HG03108 (cell line): ENCODE measurements around the gene LRRC43.
"Not testable (repeated sequence)": the region's sequence is repeated elsewhere in the genome, so short reads cannot be mapped to it uniquely, and the experiment has no call there.

Experiments
- ATAC-seq: cut with Tn5 transposase; IDR thresholded peaks from one replicate; pipeline ENCODE4 v1.9.1; 2021; ENCODE audit warnings: moderate library complexity; ENCODE audit not compliant: unreplicated experiment

LRRC43 gene

DNA sequence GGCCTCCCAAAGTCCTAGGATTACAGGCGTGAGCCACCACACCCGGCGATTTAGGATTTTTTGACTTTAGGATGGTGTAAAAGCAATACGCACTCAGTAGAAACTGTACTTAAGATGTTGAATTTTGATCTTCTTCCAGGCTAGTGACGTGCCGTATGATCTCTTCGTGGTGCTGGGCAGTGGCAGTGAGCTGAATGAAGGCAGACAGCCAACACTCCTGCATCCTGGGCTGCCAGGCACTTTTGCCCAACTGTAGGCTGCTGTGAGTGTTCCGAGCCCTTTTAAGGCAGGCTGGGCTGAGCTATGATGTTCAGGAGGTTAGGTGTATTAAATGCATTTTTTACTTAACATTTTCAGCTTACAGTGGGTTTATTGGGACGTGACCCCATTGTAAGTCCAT lies 30.2 kb upstream of the LRRC43 start:
- ATAC-seq = no peak

DNA sequence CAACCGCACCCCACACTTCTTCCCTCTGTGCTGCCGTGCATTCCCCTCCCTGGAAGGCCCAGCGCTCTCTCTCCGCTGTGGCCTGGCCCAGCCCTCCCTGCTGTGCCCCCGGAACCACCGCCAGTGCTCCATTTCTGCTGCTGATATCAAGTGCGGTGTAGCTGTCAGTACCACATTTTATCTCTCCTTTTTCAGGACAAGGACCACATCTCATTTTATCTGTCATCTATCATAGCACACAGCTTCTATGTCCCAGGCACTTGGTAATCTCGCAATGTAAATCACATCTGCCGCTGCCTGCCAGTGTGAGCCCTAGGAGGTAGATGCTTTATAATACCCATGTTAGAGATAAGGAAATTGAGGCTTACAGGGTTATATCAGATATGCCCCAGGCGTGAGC lies 27.2 kb upstream of the LRRC43 start:
- no peak for ATAC-seq

DNA sequence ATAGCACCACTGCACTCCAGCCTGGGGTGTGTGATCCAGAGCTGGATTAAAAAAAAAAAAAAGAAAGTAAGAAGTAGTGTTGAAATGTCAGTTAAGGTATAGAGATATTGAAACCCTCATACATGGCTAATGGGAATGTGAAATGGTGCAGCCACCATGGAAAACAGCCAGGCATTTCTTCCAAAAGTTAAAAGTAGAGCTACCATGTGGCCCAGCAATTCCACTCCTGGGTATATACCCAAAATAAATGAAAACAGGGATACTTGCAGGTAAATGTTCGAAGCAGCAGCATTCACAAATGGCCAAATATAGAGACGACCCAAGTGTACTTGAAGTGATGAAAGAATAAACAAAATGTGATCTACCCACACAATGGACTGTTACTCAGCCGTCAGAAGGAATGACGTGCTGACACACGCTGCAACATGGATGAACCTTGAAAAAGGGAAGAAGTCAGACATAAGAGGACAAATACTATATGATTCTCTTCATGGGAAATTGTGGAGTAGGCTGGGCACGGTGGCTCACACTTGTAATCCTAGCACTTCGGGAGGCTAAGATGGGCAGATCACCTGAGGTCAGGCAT lies 24.1 kb upstream of the LRRC43 start:
- ATAC-seq = no peak

DNA sequence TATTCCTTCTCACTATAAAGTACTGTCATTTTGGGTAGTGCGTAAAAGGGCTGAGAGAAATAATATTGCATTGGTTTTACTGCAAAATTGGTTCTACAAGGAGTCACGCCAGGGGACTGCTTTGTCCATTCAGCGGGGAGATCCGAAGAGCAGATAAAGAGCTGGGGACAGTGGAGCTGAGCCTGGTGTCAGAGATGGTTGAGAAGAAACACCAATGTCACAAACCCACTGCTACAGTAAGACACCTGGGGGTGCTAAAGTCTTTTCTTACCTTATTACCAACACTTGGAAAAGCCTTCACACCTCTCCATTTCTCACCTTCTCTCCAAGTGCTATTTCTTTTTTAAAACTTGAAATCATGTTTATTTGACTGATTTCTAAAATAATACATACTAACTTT lies 23.0 kb upstream of the LRRC43 start:
- no peak for ATAC-seq

DNA sequence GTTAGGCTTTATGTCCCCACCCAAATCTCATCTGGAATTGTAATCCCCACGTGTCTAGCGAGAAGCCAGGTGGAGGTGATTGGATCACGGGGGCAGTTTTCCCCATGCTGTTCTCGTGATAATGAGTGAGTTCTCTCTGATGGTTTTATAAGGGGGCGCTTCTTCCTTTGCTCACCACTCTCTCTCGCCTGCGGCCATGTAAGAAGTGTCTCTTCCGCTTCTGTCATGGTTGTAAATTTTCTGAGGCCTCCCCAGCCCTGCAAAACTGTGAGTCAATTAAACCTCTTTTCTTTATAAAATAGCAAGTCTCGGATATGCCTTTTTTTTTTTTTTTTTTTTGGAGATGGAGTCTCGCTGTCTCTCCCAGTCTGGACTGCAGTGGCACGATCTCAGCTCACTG lies 22.2 kb upstream of the LRRC43 start:
- no peak for ATAC-seq

DNA sequence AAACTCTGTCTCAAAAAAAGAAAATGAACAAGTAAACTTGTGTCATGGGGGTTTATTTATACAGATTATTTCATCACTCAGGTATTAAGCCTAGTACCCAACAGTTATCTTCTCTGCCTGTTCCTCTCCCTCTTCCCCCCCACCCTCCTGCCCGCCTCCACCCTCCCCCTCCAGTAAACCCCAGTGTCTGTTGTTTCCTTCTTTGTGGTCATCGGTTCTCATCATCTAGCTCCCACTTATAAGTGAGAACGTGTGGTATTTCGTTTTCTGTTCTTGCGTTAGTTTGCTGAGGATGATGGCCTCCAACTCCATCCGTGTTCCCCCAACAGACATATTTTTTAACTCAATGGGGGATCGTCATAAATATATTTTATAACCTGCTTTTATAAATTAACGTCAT lies 21.2 kb upstream of the LRRC43 start:
- ATAC-seq = no peak

DNA sequence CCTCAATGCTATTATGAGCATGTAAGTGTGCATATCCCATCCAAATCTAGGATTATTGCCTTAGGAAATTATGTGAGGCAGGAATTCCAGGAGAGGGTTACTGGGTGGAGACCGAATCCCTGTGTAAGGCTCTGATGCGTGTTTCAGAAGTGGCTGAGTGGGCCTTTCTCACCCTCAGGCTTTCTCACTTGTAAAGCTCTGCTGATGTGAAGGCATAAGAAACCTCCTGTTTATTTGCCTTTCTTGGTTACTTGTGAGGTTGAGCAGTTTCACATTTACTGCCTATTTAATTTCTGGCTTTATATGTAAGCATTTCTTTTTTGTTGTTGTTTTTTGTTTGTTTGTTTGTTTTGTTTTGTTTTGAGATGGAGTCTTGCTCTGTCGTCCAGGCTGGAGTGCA lies 19.9 kb upstream of the LRRC43 start:
- no peak for ATAC-seq

DNA sequence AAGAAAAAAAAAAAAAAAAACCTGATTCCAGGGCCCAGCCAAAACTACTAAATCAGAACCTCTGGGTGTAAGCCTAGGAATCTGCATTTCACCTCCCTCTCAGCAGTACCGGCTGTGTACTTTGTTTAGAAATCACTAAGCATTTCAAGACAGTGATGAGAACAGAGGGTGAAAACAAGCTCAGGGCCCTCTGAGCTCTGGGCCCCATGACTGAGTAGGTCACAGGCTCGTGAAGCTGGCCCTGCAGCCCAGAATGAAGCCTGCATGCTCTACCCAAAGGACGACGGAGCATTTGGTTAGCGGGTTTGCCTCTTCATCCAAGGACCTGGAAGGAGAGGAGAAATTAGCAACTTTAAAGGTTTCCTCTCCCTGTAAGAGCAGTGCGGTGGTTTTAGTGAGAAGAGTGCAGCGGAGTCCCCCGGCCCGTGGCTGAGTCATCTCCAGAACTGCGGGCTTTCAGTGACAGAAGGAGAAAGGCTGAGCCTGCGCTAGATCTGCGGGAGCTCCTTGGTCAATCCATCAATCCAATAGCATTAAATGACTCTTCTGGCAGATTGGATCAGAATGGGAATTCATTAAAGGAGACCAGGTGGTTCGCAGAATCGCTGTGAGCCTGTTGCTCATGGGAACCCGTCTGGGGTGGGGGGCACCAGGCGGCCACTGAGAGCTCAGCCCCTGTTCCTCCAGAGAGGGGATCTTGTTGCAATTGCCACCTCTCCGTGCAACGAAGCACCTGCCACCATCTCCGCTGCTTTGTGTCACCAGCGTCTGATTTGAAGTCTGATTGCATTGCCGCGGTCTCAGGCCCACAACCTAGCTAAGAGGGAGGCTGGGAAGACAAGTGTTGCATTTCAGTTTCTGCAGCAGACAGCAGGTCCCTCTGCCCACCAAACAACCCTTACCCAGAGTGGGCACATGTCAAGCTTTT lies 16.2 kb upstream of the LRRC43 start:
- no peak for ATAC-seq

DNA sequence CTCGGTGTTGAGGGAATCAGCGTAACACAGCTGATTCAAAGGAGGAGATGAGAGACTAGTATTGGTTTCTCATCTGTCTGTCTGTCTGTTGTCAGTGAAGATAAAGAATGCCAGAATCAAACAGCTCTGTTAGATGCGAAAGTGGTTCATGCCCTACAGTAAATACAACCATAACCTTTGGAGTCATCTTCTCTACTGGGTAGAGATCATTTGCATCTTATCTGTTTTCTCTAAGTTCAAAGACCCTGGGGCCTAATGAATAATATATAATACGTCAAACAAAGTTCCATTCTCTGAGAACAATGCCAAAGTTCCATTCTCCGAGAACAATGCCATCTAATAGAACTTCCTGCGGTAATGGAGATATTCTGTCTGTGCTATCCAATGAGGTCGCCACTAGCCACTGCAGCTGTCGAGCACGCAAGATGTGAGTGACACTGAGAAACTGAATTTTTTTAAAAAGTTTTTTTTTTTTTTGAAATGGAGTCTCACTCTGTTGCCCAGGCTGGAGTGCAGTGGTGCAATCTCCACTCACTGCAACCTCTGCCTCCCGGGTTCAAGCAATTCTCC lies 15.5 kb upstream of the LRRC43 start:
- no peak for ATAC-seq

DNA sequence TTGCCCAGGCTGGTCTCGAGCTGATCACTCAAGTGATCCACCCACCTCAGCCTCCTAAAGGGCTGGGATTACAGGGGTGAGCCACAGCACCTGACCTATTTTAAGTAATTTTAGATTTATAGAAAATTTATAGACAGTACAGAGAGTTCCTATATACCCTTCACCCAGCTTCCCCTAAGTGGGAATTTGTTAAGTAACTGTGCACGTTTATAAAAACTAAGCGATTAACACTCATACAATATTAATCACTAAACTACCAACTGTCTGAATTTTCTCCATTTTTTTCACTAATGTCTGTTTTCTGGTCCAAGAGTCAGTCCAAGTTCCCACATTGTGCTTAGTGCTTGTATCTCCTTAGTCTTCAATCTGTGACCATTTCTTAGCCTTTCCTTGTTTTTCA lies 14.4 kb upstream of the LRRC43 start:
- no peak for ATAC-seq

DNA sequence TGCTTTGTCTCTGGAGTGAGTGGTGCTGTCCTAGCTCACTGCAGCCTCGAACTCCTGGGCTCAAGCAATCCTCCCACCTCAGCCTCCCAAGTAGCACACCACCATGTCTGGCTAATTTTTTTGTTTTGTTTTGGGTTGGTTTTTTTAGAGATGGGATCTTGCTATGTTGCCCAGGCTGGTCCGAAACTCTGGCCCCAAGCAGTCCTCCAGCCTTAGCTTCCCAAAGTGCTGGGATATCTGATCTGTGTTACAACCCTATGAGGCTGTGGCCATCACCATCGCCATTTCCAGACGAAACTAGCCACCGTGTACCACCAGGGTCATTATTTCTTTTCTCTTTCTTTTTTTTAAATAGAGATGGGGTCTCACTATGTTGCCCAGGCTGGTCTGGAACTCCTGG lies 11.5 kb upstream of the LRRC43 start:
- no peak for ATAC-seq

DNA sequence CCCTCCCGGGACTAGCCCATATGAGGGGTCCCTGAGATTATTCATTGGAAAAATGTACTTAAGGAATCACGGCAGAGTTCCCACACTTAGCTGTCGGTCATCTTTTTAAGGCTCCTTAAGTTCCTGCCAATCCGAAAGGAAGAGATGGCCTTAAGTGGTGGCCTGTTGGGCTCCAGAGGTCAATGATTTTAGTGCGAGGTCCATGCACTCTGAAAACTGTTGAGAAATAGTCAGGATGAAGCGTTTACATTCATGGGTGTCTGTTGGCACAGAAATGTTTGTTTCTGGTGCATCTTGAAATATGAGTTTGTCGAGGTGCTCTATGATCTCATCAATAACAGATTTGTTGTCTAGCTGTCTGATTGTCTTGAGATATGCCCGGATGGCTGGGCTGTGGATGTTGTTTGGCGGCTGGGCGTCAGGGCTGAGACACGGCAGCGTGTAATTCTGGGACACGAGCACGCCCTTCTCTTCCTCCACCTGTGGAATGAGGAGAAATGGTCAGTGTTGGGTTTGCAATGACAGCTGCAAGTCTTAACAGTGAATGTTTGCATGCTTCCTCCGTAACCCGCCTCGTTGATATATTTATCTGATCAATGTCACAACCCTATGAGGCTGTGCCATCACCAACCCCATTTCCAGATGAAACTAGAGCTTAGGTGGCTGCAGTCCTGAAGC lies 10.5 kb upstream of the LRRC43 start:
- no peak for ATAC-seq

DNA sequence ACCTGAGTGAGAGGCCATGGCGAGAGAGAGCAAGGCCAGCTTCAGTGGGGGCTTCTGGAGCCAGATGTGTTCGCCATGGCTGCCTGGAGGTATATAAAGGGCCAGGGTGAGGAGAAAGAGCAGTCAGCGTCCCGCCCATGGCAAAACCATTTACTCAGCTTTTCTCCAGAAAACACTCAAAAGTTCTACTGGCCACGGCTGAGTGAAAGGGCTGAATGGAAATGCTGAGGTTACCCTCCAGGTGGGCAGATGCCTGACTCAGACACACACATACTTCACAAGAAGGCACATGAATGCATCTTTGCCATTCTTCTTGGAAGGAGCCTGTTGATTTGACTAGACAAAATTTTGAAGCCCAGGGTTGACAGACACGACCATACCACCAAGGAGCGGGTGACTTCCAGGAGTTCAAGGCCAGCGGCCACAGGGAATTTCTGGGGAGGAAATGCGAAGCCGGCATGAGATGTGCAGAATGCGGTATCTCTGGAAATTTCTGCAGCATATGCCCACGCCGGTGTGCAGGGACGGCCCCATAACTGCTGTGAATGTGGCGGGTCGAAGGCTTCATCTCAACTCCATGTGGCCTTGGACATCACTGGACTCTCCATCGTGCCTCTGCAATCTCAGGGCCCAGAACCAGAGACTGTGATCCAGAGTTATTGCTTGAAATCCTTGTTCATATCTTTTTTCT lies 8.6 kb upstream of the LRRC43 start, which contains the start of gene IL31:
Gene IL31 (minus strand): TSS at position 67 of the 691 bp plus-strand sequence. CDS start 49 bp downstream, at position 18.
- ATAC-seq = no peak

DNA sequence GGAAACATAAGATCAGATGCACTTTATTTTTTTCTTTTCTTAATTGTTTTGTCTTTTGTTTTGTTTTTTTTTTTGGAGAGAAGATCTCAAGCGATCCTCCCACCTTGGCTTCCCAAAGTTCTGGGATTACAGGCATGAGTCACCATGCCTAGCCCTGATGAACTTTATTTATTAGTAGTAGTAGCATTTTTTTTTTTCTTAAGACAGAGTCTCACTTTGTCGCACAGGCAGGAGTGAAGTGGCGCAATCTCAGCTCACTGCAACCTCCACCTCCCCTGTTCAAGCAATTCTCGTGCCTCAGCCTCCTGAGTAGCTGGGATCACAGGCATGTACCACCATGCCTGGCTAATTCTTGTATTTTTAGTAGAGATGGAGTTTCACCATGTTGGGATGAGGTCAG lies 6.5 kb upstream of the LRRC43 start:
- ATAC-seq = not testable (repeated sequence)

DNA sequence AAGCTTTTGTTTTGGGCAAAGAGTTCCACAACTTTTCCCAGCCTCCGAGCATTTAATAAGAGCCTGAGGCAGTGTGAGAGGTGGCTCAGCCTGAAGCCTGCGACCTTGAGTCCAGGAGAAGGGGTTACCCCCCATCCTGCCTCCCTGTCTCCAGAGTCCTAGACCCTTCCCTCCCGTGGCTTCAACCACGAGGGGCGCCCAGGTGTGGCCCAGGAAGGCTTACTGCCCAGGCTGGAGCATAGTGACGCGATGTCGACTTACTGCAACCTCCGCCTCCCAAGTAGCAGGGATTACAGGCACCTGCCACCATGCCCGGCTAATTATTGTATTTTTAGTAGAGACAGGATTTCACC lies 641 bp downstream of the LRRC43 start:
- ATAC-seq = no peak

DNA sequence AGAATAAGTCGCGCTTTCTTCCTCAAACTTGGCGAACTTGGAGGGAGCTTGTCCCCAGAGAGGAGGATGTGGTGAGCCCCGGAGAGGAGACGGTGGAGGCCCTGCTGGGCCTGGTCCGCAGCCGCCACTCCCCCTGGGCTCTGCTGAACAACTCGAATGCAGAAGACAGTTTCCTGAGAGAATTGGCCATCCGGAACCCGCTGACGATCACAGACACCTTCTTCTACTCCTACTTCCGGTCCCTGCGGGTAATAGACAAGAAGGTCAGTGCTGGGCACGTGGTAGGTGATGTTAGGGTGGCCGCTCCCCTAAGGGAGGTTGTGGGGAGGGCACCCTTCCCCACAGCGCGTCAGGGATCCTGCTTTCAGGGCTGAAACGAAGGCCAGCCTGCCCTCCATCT lies 1.6 kb downstream of the LRRC43 start:
- no peak for ATAC-seq

DNA sequence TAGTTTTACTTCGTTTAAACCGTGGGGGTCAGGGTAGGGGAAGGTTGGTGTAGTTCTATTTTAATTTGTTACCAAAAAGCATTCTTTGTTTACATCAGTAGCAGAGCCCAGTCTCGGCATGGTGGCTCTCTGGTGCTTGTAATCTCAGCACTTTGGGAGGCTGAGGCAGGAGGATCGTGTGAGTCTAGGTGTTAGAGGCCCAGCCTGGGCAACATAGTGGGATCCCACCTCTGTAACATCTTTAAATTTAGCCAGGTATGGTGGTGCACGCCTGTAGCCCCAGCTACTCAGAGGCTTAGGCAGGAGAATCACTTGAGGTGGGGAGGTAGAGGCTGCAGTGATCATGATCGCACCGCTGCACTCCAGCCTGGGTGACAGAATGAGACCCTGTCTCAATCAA lies 2.2 kb downstream of the LRRC43 start:
- ATAC-seq = no peak

DNA sequence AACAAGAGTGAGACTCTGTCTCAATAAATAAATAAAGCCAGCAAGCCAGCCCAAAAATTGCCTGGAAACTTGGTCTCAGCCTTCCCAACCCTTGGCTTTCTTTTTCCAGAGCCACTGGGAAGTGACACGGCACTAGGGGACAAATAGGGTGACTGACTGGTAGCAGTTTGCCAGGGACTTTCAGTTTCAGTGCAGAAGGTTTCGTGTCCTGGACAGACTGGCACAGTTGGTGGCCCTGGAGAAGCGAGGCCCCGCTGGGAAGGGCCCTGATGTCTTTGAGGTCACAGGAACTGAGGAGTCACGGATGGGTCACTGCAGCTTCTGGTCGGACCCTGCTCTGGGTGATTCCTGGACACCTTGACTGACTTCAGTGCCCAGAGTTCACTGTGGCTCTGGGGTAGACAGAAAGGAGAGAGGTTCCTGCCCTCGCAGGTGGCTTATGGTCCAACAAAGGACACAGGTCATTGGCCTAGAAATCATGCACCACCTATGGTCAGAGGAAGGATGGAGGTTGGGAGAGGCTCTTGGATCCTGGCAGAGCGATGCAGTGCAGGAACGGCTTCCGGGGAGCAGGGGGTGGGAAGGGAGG lies 2.7 kb downstream of the LRRC43 start:
- no peak for ATAC-seq

DNA sequence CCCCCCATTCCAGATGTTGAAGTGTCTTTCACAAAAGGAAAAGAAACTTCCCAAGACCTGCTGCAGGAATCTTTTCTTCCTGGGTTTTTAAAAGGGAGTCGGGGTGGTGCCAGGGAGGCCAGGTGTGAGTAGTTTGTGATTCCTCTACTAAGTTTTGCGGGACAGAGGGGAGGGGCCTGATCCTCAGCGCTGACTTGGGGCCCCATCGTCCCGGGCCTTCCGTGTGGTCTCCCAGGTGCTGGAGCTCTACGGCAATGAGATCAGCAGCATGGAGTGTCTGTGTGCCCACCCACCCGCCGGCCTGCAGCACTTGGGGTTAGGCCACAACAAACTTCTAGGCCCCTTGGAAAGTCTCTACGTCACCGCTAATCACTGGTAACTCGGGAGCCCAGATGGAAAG lies 4.5 kb downstream of the LRRC43 start:
- no peak for ATAC-seq

DNA sequence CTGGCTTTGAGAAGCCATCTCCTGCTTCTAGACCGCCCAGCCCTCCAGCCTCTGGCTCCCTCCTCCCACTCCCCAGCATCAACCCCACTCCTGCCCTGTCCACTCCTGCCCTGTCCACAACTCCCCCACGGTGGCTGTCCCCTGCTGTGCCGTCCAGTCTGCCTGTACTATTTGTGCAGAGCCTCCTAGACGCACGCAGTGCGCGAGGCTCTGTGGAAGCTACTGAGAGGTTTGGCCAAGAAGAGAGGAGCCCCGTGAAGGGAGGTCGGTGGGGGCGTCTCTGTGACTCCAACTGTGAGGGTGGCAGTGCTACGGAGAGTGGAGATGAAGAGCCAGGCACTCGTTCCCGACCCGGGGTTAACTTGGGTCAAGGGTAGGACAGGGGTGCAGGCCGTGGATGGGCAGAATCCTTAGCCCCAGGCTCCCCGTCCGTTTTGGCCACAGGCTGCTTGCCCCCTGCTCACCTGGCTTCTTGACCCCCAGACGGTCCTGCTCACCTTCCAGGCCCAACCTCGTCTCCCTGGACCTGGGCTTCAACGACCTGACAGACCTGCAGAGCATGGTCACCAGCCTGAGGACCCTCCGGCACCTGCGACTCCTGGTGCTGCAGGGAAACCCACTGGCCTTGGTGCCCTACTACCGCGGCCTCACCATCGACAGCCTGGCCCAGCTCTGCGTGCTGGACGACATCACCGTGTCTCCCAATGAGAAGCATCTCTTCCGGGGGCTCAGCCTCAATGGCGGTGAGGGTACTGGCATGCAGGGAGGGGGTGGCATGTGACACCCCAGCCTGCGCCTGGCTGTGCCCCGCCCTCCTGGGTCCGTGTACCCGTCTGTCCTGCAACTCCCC lies 6.9 kb downstream of the LRRC43 start:
- ATAC-seq = no peak
